Activated CD4-positive, alpha-beta T cell treated with anti-CD3 and anti-CD28 coated beads, Interleukin-10, Interleukin-2, amounts not matched to agents 100 ng/mL and 50 ng/mL, durations not matched to agents 16 hours and 8 hours (primary cell): ENCODE results near the gene MEGF6.

Source experiments
- DNase-seq: peaks from one replicate; pipeline ENCODE4 v3.0.0-alpha.2; 2020

MEGF6 gene

GRCh38 chr1:3453891-3454810, 157.2 kb downstream of the MEGF6 start, which contains the start of gene ARHGEF16:
TSS of gene ARHGEF16 (plus strand) at chr1:3454665. CDS start at chr1:3463085, 8,420 bp downstream.
- DNase-seq, result peak; percentile 13

GRCh38 chr1:3453203-3453761, 158.0 kb downstream of the MEGF6 start:
- peak; percentile 76 for DNase-seq

DNA sequence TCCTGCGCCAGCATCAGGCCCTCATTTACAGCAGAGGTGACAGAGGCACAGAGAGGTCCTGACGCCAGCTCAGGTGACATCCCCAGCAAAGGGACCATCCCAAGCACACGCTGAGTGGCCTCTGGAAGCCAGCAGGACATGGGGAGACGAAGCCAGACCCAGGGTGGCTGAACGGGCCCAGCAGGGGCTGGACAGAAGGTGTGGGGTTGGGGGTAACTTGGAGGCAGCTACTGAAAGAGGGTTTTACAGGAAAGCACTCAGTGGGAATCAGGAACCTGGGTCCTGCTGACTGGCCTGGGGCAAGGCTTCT, 158.5 kb downstream of the MEGF6 start:
- no peak for DNase-seq

- DNase-seq, result no peak
Observed at GRCh38 chr1:3451994-3452865, 159.1 kb downstream of the MEGF6 start.

- DNase-seq, result no peak
Observed at GRCh38 chr1:3450983-3451382, 160.3 kb downstream of the MEGF6 start.

GRCh38 chr1:3450202-3450863, 161.0 kb downstream of the MEGF6 start:
- DNase-seq, result no peak

- DNase-seq, result no peak
Observed at GRCh38 chr1:3444736-3445135, 166.6 kb downstream of the MEGF6 start.

DNA sequence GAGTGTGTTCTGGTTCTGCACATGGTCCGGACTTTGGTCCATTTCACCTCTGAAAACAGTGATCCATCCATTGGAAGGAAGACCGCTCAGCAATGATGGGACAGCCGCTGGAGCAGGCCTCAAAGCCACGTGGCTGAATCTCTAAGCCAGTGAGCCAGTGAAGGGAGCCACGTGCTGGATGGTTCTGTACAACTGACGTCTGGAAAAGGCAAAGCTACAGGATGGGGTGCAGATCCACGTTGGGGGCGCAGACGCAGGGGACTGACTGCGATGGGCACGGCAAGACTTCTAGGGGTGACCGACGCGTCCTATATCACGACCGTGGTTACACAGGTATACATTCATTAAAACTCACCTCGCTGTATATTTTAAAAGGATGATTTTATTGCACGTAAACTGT, 167.0 kb downstream of the MEGF6 start:
- no peak for DNase-seq

GRCh38 chr1:3443807-3444206, 167.5 kb downstream of the MEGF6 start:
- DNase-seq, result no peak

DNA sequence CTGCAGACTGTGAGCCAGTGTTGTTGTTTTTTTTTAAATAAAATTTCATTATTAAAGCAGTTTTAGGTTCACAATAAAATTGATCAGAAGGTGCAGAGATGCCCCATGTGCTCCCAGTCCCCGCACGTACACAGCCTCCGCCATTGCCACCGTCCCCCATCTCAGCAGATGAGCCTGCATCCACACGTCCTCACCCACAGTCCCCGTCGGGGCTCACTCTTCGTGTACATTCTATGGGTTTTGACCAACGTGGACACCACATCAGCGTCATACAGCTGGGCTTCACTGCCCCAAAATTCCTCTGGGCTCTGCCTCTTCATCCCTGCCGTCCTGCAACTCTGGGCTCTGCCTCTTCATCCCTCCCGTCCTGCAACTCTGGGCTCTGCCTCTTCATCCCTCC, 168.4 kb downstream of the MEGF6 start:
- no peak for DNase-seq

- no peak for DNase-seq
Observed at GRCh38 chr1:3442331-3442730, 169.0 kb downstream of the MEGF6 start.

GRCh38 chr1:3441880-3442279, 169.4 kb downstream of the MEGF6 start:
- no peak for DNase-seq

DNA sequence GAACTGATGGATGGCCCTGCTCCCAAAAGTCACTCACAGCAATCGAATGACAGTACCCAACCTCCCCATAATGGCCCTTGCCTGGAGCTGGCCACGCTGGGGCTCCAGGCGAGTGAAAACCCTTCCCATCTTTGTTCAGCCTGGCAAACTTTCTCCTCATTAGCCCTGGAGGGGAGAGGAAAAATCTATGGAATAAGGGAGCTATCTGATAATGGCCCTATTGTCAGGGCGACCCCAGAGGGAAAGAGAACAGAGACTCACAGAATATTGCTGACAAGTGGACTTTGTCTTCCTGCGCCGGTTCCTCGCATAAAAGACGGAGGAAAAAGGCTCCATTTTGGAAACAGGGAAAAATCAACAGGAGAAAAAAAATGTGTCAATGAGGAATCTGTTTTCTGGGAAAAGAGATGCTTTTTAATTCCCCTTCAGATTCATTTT, 169.9 kb downstream of the MEGF6 start:
- DNase-seq, result no peak

GRCh38 chr1:3440711-3441409, 170.4 kb downstream of the MEGF6 start:
- DNase-seq, result no peak

- DNase-seq, result no peak
Observed at GRCh38 chr1:3440300-3440681, 171.0 kb downstream of the MEGF6 start.
